Neuronal stem cell (in vitro differentiated cells): ENCODE results near the gene UBAC2.

ENCODE experiments used
- DNase-seq: peaks from one replicate; pipeline ENCODE4 v3.0.0-alpha.2; 2013; ENCODE audit warnings: low spot score
- H2AFZ ChIP-seq: one replicate; pipeline ENCODE4 v1.6.1; 2013; ENCODE audit warnings: mild to moderate bottlenecking, low read length, inconsistent platforms
- H2AK5ac ChIP-seq: 2 replicates; pipeline ENCODE4 v1.6.1; 2013; ENCODE audit warnings: low read depth, mild to moderate bottlenecking, inconsistent platforms, low read length, moderate library complexity, mixed read lengths
- H2BK120ac ChIP-seq: 2 replicates; pipeline ENCODE4 v1.6.1; 2013; ENCODE audit warnings: low read depth, mild to moderate bottlenecking, inconsistent platforms, low read length, moderate library complexity, mixed read lengths
- H2BK12ac ChIP-seq: one replicate; pipeline ENCODE4 v1.6.1; 2013; ENCODE audit warnings: low read length, inconsistent platforms
- H2BK15ac ChIP-seq: 2 replicates; pipeline ENCODE4 v1.6.1; 2013; ENCODE audit warnings: mild to moderate bottlenecking, low read length, inconsistent platforms, mixed read lengths
- H2BK5ac ChIP-seq: one replicate; pipeline ENCODE4 v1.6.1; 2013; ENCODE audit warnings: inconsistent platforms, mild to moderate bottlenecking, low read length, moderate library complexity
- H3K14ac ChIP-seq: one replicate; pipeline ENCODE4 v1.6.1; 2013; ENCODE audit warnings: low read length, inconsistent platforms
- H3K18ac ChIP-seq: 2 replicates; pipeline ENCODE4 v1.6.1; 2013; ENCODE audit warnings: low read length, inconsistent platforms
- H3K23ac ChIP-seq: 2 replicates; pipeline ENCODE4 v1.6.1; 2013; ENCODE audit warnings: low read depth, mild to moderate bottlenecking, mixed read lengths, low read length, inconsistent platforms; ENCODE audit not compliant: poor library complexity
- H3K27ac ChIP-seq: replicated peaks from 3 replicates; pipeline ENCODE4 v1.5.1; 2013; ENCODE audit warnings: low read length, inconsistent platforms
- H3K27me3 ChIP-seq, 3 experiments: 2 replicates each; pipeline ENCODE4 v1.6.1; 2013; ENCODE audit warnings: low read length in 3 of 3, mild to moderate bottlenecking in 2 of 3, inconsistent platforms in 1 of 3, low read depth in 1 of 3, mixed read lengths in 1 of 3, moderate library complexity in 1 of 3; ENCODE audit not compliant: control insufficient read depth in 3 of 3, insufficient read depth in 3 of 3
- H3K36me3 ChIP-seq, 2 donors: replicated peaks in 1 of 2; 2 replicates each; pipeline ENCODE4 v1.6.1; 2013; ENCODE audit warnings: low read length in 2 of 2; ENCODE audit not compliant: control insufficient read depth in 2 of 2, insufficient read depth in 2 of 2
- H3K4ac ChIP-seq: 2 replicates; pipeline ENCODE4 v1.6.1; 2013; ENCODE audit warnings: inconsistent platforms, mild to moderate bottlenecking, low read length, moderate library complexity
- H3K4me1 ChIP-seq, 2 donors: 1 replicate in 1 of 2; 2 replicates in 1 of 2; pipeline ENCODE4 v1.6.1; 2013; ENCODE audit warnings: low read length in 2 of 2, low read depth in 1 of 2; ENCODE audit not compliant: control insufficient read depth in 2 of 2, insufficient read depth in 1 of 2
- H3K4me2 ChIP-seq: one replicate; pipeline ENCODE4 v1.6.1; 2013; ENCODE audit warnings: mild to moderate bottlenecking, low read length, inconsistent platforms; ENCODE audit not compliant: insufficient read depth, poor library complexity, severe bottlenecking
- H3K4me3 ChIP-seq, 2 donors: 2 replicates each; pipeline ENCODE4 v1.5.1; 2013; ENCODE audit warnings: low read length in 2 of 2, mild to moderate bottlenecking in 2 of 2, inconsistent platforms in 1 of 2, moderate library complexity in 1 of 2
- H3K79me1 ChIP-seq: one replicate; pipeline ENCODE4 v1.6.1; 2013; ENCODE audit warnings: low read depth, mild to moderate bottlenecking, inconsistent platforms, low read length, moderate library complexity
- H3K9ac ChIP-seq: one replicate; pipeline ENCODE4 v1.6.1; 2013; ENCODE audit warnings: mild to moderate bottlenecking, low read depth, low read length, inconsistent platforms; ENCODE audit not compliant: poor library complexity
- H3K9me3 ChIP-seq, 2 donors: replicated peaks in 1 of 2; 2 replicates each; pipeline versions ENCODE3 to v1.6.1; 2013; ENCODE audit warnings: low read length in 2 of 2, mild to moderate bottlenecking in 2 of 2, inconsistent platforms in 1 of 2, low read depth in 1 of 2, mixed read lengths in 1 of 2, moderate library complexity in 1 of 2; ENCODE audit not compliant: control insufficient read depth in 2 of 2, insufficient read depth in 1 of 2
- H4K8ac ChIP-seq: one replicate; pipeline ENCODE4 v1.6.1; 2013; ENCODE audit warnings: low read depth, mild to moderate bottlenecking, inconsistent platforms, low read length, moderate library complexity
- H4K91ac ChIP-seq: one replicate; pipeline ENCODE4 v1.6.1; 2013; ENCODE audit warnings: low read length, low read depth, mild to moderate bottlenecking, inconsistent platforms; ENCODE audit not compliant: poor library complexity
- WGBS, 2 donors: extraction: QIAGEN DNeasy Blood & Tissue Kit; methylation state at CpG; one replicate each; pipeline ENCODE4 v1.1.7; 2013; ENCODE audit warnings: missing lambda C conversion rate in 2 of 2, mixed read lengths in 1 of 2; ENCODE audit not compliant: insufficient read length in 2 of 2, insufficient replicate concordance in 1 of 2; ENCODE audit errors: extremely low coverage in 2 of 2; 5-methylcytosine and 5-hydroxymethylcytosine counted together

The UBAC2 gene

DNA sequence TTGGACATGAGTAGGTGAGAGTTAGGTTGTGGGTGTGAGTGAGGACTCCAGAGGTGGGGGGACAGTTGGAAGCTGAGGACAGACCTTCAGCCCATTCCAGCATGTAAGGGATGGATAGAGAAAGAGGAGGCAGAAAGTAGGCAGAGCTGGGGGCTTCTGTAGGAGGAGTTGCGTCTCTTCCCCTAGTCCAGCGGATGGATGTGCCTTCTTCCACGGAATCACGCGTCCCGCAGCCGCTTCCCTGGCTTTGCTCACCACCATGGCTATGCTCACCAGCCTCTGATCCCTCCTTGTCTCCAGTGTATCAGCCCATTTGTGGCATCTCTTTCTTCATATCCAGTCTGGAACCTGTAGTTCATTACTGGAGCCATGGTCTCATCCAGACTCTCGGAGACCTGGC is 5.6 kb downstream of the UBAC2 start:
- peak overlapping the region; percentile 37 for H3K23ac ChIP-seq
- H3K79me1 ChIP-seq, result peaks cover 8% of the 10 kb centered on the region
- peaks cover 4 to 21% of the 10 kb centered on the region in 2 donors for H3K36me3 ChIP-seq
- no peak overlapping the region for H3K4ac ChIP-seq
- no peak overlapping the region for H2BK15ac ChIP-seq
- no peak overlapping the region for H3K4me3 ChIP-seq
- H2AFZ ChIP-seq, result no peak overlapping the region
- peaks cover 0 to 5% of the 10 kb centered on the region in 2 donors for H3K4me1 ChIP-seq
- H2BK5ac ChIP-seq, result no peak overlapping the region
- no peak for DNase-seq
- H3K27me3 ChIP-seq, result no peaks in the 10 kb centered on the region
- no peak overlapping the region for H3K14ac ChIP-seq
- H3K4me2 ChIP-seq, result no peak overlapping the region
- no peak overlapping the region for H3K27ac ChIP-seq
- no peak overlapping the region for H4K91ac ChIP-seq
- H4K8ac ChIP-seq, result no peak overlapping the region
- no peak overlapping the region for H2BK120ac ChIP-seq
- no peaks in the 10 kb centered on the region for H3K9me3 ChIP-seq
- H3K9ac ChIP-seq, result no peak overlapping the region
- H2AK5ac ChIP-seq, result no peak overlapping the region
- no peak overlapping the region for H3K18ac ChIP-seq
- no peak overlapping the region for H2BK12ac ChIP-seq
- no CpG with 5 or more reads among the region's 8 CpGs for WGBS, 2 donors

DNA sequence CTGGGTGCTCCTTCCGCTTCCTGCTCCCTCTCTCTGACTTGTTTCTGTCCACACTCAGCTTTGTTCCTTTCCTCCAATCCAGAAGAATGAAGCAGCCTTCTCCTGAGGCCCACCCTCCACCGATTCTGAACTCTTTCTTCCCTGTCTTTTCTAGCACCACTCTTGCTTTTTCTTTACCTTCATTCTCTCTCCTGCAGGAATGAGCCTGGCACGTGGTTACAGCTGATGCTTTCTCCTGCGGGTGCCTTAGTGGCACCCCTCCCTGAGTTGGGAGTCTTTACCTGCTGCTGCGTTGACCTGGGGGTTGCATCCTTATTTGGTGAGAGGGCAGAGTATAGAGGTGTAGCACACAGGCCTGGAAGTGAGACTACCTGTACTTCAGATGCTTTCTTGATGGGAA is 6.2 kb downstream of the UBAC2 start:
- Histone ChIP-seq H3K9me3 (no peaks in the 10 kb centered on the region), H3K4ac (no peak overlapping the region), H2BK5ac (no peak overlapping the region), H3K27ac (no peak overlapping the region), H3K9ac (no peak overlapping the region), H3K79me1 (peaks cover 8% of the 10 kb centered on the region), H2AFZ (no peak overlapping the region), H3K4me1 (peaks cover 0 to 7% of the 10 kb centered on the region in 2 donors), H2AK5ac (no peak overlapping the region), H3K4me3 (no peak overlapping the region), H3K27me3 (no peaks in the 10 kb centered on the region), H3K36me3 (peaks cover 4 to 21% of the 10 kb centered on the region in 2 donors), H3K4me2 (no peak overlapping the region), H3K14ac (no peak overlapping the region), H3K18ac (no peak overlapping the region), H2BK15ac (no peak overlapping the region), H4K8ac (no peak overlapping the region), H4K91ac (no peak overlapping the region), H2BK12ac (no peak overlapping the region), H3K23ac (no peak overlapping the region), H2BK120ac (no peak overlapping the region)
- no peak for DNase-seq
- WGBS, 2 donors, result no CpG with 5 or more reads among the region's 5 CpGs

DNA sequence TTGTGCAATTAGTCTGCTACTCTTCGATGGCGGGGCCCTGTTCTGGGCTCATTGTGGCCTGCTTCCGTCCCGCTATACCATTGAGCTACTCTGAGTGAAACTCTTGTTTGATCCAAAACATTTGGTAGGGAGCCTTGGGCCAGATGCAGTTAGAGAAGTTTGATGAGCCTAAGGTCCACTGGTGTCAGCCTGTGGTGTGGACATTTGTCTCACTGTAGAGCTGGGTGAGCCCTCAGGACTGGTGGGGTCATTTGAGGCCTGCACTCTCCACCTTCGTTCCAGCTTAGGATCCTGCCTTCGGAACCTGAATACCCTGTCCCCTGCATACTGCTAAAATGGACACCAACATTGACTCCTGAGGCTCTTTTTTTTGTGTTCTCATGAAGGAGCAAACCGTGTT is 6.9 kb downstream of the UBAC2 start:
- Histone ChIP-seq H3K9ac (no peak overlapping the region), H3K4me2 (no peak overlapping the region), H2BK12ac (no peak overlapping the region), H4K91ac (no peak overlapping the region), H2AFZ (no peak overlapping the region), H2BK120ac (no peak overlapping the region), H3K4me3 (no peak overlapping the region), H3K4ac (no peak overlapping the region), H2BK5ac (no peak overlapping the region), H3K18ac (no peak overlapping the region), H3K27me3 (no peaks in the 10 kb centered on the region), H3K14ac (no peak overlapping the region), H2BK15ac (no peak overlapping the region), H4K8ac (no peak overlapping the region), H3K79me1 (peaks cover 7% of the 10 kb centered on the region), H3K36me3 (peaks cover 4 to 21% of the 10 kb centered on the region in 2 donors), H3K4me1 (peaks cover 0 to 7% of the 10 kb centered on the region in 2 donors), H2AK5ac (no peak overlapping the region), H3K27ac (no peak overlapping the region), H3K9me3 (no peaks in the 10 kb centered on the region), H3K23ac (no peak overlapping the region)
- WGBS, 2 donors, result no CpG with 5 or more reads among the region's 7 CpGs
- no peak for DNase-seq

DNA sequence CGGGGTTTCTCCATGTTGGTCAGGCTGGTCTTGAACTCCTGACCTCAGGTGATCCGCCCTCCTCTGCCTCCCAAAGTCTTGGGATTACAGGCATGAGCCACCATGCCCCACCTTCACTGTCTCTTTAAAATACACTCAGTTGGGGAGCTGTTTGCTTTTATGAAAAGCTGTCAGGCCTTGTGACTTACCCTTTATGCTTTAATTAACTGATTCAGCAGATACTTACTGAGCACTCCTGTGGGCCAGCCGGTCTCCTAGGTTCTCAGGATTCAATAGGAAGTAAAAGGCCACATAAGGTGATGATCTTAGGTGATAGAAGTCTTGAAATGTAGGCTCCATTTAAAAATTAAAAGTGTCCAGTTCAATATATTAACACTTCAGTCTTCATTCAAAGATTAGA is 7.5 kb downstream of the UBAC2 start:
- H2AK5ac ChIP-seq, result no peak overlapping the region
- no peak overlapping the region for H3K14ac ChIP-seq
- H2AFZ ChIP-seq, result no peak overlapping the region
- H4K8ac ChIP-seq, result no peak overlapping the region
- no peak overlapping the region for H4K91ac ChIP-seq
- no peak overlapping the region for H2BK15ac ChIP-seq
- no peak overlapping the region for H3K4ac ChIP-seq
- H3K27ac ChIP-seq, result no peak overlapping the region
- no peaks in the 10 kb centered on the region for H3K9me3 ChIP-seq
- no peak overlapping the region for H2BK5ac ChIP-seq
- H2BK12ac ChIP-seq, result no peak overlapping the region
- no peak overlapping the region for H3K4me3 ChIP-seq
- H3K27me3 ChIP-seq, result no peaks in the 10 kb centered on the region
- H3K79me1 ChIP-seq, result peaks cover 5% of the 10 kb centered on the region
- no peak overlapping the region for H3K4me2 ChIP-seq
- WGBS, 2 donors, result no CpG with 5 or more reads among the region's 3 CpGs
- H3K18ac ChIP-seq, result no peak overlapping the region
- H3K23ac ChIP-seq, result no peak overlapping the region
- H3K36me3 ChIP-seq, result peaks cover 4 to 25% of the 10 kb centered on the region in 2 donors
- H3K4me1 ChIP-seq, result peaks cover 0 to 7% of the 10 kb centered on the region in 2 donors
- DNase-seq, result no peak
- H2BK120ac ChIP-seq, result no peak overlapping the region
- H3K9ac ChIP-seq, result no peak overlapping the region
